HG03139 (cell line): ENCODE measurements around the gene OTOP2.
"Not testable (repeated sequence)": the region's sequence is repeated elsewhere in the genome, so short reads cannot be mapped to it uniquely, and the experiment has no call there.

ENCODE experiments used
- ATAC-seq: cut with Tn5 transposase; IDR thresholded peaks from one replicate; pipeline ENCODE4 v1.9.1; 2021; ENCODE audit not compliant: unreplicated experiment

OTOP2 gene

DNA sequence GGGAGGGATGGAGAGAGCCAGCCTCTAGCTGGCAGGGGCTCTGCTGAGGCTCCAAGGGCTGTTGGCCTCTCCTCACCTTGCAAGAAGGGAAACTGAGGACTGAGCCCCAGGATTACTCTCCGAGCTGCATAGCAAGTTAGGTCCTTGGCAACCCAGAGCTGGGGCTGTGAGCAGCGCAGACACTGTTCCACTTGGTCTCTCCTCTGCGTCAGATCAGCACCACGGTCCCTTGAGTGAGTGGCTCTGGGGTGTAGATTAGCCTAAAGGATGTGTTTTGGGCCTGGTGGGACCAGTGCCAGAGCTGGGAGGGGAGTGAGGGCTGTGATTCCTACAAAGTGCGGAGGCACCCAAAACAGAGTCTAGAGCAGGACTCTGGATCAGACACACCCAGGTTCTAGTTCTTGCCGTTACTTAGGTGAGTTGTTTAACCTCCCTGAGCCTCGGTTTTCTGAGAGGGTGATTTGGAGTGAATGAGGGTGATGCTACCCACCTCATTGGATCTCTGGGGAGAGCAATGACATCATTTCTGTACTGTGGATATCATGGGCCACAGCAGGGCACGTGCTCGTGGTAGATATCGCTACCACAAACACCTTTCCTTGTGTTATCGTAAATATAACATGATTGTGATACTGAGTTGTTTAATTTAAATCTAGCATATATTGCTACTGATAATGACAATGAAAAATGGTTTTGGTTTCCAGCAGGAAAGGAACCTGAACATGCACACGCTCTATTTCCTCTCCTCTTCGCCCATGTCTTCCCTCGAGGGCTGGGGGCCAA lies 22.5 kb upstream of the OTOP2 start:
- ATAC-seq = no peak

DNA sequence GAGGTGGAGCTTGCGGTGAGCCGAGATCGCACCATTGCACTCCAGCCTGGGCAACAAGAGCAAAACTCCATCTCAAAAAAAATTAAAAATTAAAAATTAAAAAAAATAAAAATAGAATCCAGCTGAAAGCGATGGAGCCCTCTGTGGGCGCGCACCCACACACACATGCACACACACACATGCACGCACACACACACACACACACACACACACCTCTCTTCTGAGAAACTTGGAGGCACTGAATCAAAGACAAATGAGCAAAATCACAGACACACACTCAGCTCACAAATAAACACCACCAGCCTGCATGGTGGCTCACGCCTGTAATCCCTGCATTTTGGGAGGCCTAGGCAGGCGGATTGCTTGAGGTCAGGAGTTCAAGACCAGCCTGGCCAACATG lies 21.0 kb upstream of the OTOP2 start:
- ATAC-seq = no peak

DNA sequence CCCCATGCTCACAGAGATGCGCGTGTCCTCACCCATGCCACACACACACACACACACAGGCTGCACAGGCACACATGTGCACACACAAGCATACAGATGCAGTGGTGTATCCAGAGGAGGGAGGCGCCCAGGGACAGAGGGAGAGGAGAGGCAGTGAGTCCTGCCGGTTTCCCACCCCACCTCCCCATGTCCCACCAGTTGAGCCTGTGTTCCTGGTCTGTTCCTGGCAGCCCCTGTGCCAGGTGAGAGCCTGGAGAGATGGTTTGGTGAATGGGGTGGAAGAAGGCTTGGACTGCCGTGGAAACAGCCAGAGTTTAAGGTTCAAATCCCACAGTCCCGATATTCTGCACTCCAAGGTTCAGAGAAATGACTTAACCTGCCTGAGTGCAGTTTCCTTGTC lies 20.4 kb upstream of the OTOP2 start:
- no peak for ATAC-seq

DNA sequence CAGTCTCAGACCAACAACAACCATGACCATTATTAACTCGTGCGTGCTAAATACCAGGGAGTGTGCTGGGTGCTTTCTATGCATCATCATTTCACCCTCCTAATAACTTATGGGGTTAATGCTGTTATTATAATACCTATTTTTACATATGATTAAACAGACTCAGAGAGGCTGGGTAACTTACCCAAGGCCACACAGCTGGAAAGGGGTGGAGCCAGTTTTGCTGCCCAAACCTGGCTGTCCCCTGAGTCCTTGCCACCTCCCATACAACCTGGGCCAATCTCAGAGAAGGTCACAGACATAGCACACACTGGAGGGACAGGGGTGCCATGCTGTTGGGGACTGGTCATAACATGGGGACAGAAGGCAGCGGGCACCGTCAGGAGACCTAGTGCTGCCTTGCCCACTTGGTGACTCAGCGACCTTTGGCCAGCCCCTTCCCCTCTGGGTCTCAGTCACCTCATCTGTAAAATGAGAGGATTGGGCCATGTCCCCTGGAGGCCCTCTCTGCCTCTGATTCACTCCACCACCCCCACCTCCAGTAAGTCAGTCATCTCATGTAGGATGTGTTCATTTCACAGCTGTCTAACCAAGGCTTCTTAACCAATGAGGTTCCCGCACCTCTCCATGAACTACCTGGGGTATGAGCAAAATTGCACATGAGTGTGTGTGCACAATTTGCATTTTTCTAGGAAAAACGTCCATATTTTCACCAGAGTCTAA lies 19.2 kb upstream of the OTOP2 start:
- no peak for ATAC-seq

DNA sequence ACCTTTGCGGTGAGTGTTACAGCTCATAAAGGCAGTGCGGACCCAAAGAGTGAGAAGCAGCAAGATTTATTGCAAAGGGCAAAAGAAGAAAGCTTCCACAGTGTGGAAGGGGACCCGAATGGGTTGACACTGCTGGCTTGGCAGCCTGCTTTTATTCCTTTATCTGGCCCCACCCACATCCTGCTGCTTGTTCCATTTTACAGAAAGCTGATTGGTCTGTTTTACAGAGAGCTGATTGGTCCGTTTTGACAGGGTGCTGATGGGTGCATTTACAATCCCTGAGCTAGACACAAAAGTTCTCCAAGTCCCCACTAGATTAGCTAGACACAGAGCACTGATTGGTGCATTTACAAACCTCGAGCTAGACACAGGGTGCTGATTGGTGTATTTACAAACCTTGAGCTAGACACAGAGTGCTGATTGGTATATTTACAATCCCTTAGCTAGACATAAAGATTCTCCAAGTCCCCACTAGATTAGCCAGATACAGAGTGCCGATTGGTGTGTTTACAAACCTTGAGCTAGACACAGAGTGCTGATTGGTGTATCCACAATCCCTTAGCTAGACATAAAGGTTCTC lies 17.8 kb upstream of the OTOP2 start:
- ATAC-seq = not testable (repeated sequence)

DNA sequence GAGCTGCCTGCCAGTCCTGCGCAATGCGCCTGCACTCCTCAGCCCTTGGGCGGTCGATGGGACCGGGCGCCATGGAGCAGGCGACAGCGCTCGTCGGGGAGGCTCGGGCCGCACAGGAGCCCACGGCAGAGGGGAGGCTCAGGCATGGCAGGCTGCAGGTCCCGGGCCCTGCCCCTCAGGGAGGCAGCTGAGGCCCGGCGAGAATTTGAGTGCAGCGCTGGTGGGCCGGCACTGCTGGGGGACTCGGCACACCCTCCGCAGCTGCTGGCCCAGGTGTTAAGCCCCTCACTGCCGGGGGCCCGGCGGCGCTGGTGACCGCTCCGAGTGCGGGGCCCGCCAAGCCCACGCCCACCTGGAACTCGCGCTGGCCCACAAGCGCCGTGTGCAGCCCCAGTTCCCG lies 17.1 kb upstream of the OTOP2 start:
- no peak for ATAC-seq

DNA sequence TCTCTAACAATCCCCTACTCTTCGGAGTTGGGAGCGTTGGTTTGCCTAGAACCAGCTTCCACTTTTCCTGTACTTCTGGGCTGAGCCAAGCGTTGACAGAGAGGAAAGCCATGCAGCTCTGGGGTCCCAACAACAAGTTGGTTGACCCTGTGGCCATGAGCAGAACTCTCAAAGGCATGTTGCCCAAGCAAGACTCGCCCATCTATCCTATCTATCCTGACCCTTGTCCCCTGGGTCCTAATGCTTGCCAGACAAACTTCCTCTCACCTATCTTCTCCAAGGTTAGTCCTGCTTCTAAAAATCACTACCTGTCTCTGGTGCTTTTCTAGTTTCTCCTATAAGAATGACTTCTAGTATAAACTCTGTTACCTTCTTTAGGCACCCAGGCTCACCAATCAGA lies 15.0 kb upstream of the OTOP2 start:
- ATAC-seq = not testable (repeated sequence)

DNA sequence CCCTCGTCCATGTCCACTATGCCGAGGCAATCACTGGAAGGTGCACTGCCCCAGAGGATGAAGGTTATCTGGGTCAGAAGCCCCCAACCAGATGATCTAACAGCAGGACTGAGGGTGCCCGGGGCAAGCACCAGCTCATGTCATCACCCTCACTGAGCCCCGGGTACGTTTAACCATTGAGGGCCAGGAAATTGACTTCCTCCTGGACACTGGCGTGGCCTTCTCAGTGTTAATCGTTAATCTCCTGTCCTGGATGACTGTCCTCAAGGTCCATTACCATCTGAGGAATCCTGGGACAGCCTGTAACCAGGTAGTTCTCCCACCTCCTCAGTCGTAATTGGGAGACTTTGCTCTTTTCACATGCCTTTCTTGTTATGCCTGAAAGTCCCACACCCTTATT lies 12.7 kb upstream of the OTOP2 start:
- not testable (repeated sequence) for ATAC-seq

DNA sequence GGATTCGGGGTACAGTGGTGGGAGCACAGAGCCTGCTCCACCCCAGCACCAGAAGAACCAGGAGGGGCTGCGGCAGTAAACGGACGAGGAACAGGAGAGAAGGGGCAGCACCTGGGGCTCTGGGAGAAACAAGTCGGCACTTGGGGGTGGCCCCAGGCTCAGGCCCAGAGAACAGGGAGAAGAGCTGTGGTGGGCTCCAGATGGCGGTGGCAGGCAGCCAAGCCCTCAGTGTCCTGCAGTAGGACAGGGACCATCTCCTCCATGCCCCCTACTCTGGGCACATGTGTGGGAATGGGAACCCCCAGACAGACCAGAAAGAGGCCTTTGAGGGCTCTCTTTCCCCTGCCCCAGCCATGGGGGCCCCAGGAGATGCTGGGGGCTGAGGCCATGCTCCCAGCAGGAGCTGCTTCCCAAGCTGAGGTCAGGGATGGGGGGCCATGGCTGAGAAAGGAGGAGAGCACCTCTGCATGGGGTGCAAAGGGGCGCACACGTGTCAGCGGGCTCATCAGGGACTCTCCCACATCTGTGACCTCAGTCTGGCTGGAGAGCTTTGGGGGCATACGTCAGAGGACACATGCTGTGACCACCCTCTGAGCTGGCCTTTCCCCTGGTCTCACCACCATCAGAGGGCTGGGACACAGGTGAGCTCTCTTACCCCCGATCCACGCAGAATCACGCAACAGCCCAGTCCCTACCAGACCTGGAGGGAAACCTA lies 7.8 kb upstream of the OTOP2 start:
- no peak for ATAC-seq

DNA sequence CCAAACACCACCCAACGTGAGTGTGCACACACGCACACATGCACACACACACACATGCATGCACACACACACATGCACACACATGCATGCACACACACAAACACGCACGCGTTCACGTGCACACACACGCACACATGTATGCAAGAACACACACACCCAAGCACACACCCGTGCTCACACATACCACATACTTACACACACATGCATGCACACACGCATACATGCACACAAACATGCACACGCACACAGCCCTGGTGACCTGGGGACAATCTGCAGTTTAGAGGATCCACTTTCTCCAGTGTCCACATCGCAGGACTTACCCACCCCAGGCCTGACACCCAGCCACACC lies 7.2 kb upstream of the OTOP2 start:
- no peak for ATAC-seq

DNA sequence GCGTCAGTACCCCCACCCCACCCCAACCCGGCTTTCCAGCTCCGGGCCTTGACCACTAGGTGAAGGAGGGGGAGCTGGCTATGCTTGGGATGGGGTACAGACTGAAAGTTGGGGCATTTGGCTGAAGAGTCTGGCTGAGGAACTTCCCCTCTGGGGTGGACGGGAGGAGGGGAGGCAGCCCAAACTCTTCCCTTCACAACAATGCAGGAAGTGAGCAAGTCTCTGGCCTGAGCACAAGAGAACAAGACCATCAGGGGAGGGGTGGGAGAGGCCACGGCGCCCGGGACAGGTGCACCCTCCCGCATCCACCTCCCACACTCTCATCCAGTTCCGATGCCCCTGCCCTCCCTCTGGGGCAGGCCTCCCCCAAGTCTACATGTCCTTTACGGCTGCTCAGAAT lies 6.6 kb upstream of the OTOP2 start:
- no peak for ATAC-seq

DNA sequence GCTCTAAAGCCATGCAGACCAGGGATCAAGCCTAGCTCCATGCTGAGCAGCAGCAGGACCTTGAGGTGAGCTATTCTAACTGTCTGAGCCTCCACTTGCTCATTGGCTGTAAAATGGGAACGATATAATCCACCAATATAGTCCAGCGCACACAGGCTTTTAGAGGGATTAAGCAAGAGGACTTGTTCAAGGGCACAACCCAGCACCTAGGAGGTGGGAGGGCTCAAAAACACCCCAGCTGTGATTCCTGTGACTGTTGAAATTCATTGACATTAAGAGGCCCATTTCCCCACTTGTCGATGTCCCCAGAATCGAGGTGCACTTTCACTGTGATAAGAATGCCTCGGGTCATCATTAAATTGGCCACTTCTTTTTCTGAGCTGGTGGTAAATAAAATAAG lies 5.2 kb upstream of the OTOP2 start:
- ATAC-seq = no peak

DNA sequence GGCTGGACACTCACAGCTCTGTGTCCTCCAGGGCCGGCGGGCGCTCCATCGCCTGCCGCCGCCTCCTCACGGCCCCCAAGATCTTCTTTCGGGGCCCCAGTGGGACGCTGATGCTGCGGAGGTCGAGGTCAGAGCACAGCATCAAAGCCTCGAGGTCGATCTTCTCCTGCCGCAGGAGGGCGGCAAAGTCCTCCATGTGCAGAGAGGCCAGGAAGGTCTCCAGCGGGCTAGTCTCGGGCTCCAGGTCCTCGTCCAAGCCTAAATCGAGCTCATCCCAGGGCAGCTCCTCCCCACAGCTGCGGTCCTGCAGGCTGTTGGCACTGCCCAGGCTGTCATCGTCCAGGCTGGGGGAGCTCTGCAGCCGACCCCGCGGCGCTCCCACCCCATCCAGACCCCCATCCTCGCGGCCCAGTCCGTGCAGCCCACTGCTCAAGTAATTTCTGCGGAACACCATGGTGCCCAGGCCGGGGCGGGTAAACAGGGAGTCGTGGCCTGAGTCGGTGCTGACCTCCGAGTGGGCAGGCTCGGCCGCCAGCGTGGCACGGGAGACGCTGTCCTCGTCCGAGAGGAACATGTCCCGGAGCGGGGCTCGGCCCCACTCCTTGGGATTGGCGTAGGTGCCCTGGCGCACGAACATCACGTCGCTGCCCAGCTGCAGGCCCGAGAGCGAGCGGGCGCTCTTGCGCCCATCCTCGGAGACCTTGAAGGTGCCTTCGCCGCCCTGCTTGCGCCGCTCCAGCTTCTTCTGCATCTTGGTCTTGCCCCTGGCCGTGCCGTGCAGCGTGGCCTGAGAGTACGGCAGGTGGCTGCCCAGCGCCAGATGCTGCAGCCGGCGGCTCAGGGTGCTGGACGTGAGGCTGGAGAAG lies 4.4 kb upstream of the OTOP2 start:
- no peak for ATAC-seq

DNA sequence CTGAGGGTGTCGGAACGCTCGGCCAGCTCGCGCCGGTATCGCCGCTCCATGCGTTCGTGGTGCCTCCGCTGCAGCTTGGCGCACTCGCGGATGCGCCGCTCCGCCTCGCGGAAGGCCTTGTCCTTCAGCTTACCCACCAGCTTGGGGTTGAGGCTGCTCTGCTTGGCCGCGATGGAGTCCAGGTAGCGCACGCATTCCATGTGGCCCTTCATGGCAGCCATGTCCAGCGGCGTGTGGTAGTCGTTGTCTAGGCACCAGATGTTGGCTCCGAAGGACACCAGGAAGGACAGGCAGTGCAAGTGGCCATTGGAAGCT lies 3.8 kb upstream of the OTOP2 start:
- ATAC-seq = no peak

DNA sequence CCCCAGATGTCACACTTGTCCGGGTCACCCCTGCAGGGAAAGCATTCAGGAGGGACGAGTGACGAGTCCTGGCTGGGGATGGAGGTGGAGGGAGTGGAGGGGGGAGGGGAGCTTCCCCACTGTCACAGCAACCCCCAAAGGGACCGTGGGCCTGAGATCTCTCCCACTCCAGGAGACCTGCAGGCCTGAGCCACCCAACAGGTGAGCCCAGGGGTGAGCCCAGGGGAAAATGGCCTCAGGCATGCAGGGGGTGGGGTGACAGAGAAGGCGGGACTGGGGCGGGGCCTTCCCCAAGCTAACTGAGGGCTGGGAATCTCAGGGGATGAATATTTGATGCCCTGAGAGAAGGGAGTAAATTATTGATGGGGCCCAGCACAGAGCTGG lies 3.4 kb upstream of the OTOP2 start:
- no peak for ATAC-seq

DNA sequence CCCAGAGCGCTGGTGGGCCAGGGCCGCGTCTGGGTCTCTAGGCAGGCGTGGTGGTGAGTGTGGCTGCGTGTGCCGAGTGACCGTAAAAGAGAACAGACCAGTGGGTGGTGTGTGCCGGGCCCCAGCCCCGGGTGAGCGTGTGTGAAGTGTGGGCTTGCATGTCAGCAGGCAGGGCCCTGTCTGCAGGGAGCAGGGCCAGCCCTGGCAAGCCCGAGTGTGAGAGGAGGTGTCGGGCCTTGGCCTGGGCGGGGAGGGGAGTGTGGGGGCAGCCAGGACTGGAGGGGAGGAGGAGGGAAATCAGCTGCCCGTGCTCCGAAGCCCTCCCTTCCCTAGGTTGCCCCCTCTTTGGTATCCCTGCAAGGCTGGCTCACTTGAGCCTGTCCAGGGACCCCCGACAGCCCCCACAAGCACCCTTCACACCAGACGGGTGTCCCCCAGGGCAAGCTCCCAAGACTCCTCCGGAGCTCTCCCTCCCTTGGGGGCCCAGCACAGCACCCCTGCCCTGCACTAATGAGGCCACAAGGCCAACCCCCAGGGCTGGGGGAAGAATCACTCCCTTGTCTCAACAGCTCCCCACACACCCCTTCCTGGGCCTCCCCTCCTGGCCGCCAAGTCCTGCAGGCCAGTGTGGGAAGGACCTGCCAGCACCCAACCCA lies 2.9 kb upstream of the OTOP2 start:
- ATAC-seq = no peak

DNA sequence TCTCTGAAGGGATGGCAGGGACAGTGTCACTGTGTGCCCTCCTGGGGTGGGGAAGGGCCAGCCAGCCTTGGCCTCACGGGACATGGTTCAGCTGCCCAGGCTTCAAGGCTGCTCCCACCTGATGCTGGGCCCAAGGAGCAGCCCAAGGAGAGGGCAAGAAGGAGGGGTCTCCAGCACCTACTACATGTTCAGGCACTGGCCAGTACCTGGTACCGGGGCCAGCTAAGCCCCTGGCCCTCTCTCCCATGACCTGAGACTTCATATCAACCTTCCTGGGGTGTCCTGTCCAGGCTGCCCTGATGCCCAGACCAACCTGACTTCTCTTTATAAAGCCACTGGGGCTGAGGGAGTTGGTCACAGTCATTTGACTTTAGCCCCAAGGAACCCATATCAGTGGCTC lies 2.3 kb upstream of the OTOP2 start:
- ATAC-seq = no peak

DNA sequence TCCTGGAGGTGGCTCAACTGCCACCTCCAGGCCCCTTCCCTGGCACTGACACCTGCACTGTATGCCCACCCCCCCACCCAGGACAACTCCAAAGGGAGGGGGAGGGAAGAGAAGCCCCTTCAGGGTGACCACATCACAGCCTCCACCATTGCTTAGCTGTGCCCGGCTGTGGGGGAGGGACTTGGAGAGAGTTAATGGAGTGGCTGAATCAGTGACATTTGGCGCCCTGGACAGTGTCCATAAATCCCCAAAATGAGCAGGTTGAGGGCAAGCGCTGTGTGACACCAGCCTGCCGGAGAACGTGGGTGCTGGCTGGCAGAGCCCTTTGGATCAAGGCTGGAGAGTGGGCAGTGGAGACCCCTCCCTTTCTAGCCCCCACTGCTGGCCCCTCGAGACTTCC lies 1.9 kb upstream of the OTOP2 start:
- ATAC-seq = no peak

DNA sequence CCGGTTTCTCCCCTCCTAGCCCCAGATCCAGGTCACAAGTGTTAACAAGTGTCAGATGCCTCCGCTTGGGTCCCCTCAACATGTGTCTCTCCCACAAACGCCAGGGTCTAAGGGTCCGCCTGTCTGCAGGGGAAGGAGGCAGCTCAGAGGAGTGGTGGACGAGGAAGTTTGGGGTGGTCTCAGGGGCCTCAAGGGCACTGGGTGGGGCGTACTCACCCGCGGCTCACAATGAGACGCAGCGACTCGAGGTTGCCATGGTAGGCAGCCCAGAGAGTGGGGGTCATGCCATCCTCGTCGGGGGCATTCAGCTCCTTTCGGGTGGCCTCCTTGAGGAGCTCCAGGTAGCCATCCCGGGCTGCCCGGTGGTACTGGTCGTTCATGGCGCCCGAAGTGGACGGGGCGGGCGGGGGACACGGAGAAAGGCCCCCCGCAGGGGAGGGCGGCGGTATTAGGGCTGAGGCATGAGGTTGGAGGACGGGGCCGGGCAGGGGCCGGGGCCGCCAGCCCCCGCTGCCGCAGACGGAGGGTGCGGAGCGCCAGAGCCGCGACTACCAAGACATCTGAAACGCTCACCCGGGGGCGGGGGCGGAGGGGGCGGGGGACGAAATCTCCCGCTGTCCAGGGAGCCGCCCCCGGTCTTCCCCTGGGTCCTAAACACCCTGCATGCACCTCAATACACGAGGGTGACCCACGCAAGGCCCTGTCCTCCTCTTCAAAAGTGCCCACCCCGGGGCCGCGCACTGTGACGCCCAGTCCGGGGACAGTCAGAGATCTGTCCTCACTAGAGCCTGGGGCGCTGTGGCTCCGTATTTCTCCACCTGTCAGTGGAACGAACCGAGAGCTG lies 1.2 kb upstream of the OTOP2 start, which contains the start of gene USH1G:
Gene USH1G (minus strand): TSS at position 562 of the 844 bp plus-strand sequence. CDS start 182 bp downstream, at position 380.
- ATAC-seq = no peak
